Astrocyte of the spinal cord (primary cell): ENCODE results near the gene CYTH1.

Experiments
- DNase-seq: peaks from one replicate; pipeline ENCODE4 v3.0.0; 2011; ENCODE audit warnings: low read depth, low spot score
- H3K4me3 ChIP-seq: 2 replicates; pipeline ENCODE4 v1.5.1; 2011; ENCODE audit warnings: low read depth, mild to moderate bottlenecking, low read length, moderate library complexity
- in situ Hi-C: cut with HindIII; loops from 2 replicates; pipeline ENCODE4 v1.10.0; 2017; ENCODE audit warnings: low sequenced_read_pairs
- TF ChIP-seq, protein P1 (sequence below): IDR thresholded peaks from 2 replicates; pipeline ENCODE4 v1.5.1; 2012; ENCODE audit warnings: low read depth, mild to moderate bottlenecking, low read length, inconsistent platforms

Gene CYTH1

DNA sequence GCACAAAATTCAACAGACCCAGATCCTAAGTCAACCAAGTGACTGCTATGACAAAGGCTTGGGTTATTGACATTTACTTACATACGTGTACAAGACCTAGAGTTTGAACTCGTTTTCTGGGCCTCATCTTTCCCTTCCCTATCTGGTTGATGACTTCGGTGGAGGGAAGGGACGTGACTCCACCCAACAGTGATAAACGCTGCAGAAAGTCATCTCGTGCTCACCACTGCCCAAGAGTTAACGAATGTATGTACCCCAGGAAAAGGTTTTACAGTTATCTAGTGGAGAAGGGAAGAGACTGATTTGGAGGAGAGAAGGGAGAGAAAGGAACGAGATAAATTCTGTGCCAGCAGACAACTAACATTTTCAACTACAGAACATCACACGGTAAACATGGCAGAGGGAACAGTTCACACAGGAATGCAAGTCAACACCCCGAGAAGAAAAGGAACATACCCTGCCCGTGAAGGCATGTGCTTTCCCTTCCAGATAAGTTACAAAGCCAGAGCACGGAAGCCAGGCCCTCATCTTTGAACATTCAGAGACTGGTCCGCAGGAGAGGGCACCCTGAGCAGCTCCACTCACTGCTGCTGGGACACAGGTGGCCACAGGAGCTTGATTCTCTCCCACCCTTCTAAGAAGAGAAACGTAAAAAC is 13.9 kb upstream of the CYTH1 start:
- no peak overlapping the region for H3K4me3 ChIP-seq
- in situ Hi-C loops = no loop called here
- DNase-seq = no peak
- TF ChIP-seq, protein P1, sequence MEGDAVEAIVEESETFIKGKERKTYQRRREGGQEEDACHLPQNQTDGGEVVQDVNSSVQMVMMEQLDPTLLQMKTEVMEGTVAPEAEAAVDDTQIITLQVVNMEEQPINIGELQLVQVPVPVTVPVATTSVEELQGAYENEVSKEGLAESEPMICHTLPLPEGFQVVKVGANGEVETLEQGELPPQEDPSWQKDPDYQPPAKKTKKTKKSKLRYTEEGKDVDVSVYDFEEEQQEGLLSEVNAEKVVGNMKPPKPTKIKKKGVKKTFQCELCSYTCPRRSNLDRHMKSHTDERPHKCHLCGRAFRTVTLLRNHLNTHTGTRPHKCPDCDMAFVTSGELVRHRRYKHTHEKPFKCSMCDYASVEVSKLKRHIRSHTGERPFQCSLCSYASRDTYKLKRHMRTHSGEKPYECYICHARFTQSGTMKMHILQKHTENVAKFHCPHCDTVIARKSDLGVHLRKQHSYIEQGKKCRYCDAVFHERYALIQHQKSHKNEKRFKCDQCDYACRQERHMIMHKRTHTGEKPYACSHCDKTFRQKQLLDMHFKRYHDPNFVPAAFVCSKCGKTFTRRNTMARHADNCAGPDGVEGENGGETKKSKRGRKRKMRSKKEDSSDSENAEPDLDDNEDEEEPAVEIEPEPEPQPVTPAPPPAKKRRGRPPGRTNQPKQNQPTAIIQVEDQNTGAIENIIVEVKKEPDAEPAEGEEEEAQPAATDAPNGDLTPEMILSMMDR = no peak

DNA sequence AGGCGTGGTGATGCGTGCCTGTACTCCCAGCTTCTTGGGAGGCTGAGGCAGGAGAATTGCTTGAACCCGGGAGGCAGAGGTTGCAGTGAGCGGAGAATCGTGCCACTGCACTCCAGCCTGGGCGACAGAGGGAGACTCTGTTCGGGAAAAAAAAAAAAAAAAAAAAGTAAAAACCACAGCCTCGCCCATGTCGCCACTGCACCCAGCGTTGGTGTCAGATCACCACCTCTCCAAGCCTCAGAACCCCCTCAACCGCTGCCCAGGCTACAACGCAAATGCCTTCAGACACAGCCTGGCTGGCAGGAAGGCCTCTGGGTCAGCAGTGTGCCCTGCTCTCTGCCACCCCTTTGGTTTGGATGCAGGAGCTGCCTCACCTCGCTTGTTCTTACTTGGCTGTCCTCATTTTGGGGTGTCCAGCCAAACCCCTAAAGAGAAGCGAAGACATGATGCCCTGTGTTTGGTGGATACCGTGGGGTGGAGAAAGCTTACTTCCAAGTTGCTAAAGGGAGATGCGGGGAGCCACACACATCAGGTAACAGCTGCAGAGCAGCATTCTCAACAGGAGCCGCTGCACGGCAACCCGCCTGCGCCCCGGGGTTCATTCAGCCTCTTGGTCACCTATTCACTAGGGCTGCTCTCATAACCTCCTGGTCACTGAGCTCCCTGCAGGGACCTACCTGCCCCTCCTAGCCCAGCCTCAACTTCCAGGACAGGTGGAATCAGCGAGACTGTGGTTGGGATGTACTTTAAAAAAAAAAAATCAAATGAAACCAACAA is 13.0 kb upstream of the CYTH1 start:
- DNase-seq = no peak
- H3K4me3 ChIP-seq = no peak overlapping the region
- TF ChIP-seq, protein P1 = no peak
- in situ Hi-C loops = no loop called here

DNA sequence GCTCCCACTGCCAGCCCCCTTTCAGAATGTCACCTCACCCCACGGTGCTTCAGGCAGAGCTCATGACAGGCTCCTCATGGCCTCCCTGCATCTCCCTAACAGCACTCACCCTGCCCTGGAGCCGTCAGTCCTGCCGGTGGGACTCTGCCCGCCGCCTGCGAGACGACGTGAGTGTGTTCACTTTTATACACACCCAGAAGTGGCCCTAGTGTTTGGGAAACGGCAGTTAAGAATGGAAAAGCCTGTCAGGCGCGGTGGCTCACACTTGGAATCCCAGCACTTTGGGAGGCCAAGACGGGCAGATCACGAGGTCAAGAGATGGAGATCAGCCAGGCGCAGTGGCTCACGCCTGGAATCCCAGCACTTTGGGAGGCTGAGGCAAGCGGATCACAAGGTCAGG is 12.3 kb upstream of the CYTH1 start:
- in situ Hi-C loops = no loop called here
- TF ChIP-seq, protein P1 = no peak

DNA sequence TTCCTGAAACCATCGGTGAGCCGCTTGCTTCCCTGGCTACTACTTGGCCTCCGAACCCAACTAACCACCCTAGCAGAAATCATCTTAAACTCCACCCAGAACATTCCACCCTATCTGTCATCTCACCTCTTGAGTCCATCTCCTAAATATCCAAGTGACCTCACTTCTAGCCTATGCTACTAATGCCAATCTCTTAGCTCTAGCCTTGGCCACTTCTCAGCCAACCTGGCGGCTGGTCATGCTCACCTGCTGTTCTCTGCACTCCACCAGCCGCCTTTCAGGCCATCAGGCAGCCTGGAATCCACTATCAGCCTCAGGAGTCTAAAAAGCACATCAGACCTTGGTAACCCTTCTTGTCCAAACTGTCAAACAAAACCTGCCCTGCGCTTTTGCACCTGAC is 11.9 kb upstream of the CYTH1 start:
- no peak overlapping the region for H3K4me3 ChIP-seq
- in situ Hi-C loops = no loop called here
- TF ChIP-seq, protein P1 = no peak
- DNase-seq = no peak

More for the DNA sequence above, 12.3 kb upstream of the CYTH1 start:
- H3K4me3 ChIP-seq = no peak overlapping the region
- no peak for DNase-seq

DNA sequence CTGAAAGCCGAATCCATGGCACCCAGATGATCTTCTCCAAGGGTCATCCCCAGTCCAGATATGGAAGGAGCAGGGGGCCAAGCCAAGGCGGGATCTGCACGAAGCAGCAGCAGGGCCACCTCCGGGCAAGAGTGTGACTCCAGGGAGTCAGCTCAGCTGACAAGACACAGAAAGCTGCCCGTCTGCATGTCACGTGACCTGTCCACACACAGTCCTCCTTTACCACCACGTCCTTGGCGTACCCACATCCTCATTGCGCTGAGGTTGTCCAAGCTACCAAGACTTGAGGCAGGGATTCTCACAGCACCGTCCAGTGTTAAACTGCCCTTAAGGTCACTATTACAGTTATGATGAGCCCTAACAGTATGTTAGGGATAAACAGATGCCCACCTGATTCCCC is 11.3 kb upstream of the CYTH1 start:
- TF ChIP-seq, protein P1 = no peak
- DNase-seq = no peak
- H3K4me3 ChIP-seq = no peak overlapping the region
- in situ Hi-C loops = no loop called here

DNA sequence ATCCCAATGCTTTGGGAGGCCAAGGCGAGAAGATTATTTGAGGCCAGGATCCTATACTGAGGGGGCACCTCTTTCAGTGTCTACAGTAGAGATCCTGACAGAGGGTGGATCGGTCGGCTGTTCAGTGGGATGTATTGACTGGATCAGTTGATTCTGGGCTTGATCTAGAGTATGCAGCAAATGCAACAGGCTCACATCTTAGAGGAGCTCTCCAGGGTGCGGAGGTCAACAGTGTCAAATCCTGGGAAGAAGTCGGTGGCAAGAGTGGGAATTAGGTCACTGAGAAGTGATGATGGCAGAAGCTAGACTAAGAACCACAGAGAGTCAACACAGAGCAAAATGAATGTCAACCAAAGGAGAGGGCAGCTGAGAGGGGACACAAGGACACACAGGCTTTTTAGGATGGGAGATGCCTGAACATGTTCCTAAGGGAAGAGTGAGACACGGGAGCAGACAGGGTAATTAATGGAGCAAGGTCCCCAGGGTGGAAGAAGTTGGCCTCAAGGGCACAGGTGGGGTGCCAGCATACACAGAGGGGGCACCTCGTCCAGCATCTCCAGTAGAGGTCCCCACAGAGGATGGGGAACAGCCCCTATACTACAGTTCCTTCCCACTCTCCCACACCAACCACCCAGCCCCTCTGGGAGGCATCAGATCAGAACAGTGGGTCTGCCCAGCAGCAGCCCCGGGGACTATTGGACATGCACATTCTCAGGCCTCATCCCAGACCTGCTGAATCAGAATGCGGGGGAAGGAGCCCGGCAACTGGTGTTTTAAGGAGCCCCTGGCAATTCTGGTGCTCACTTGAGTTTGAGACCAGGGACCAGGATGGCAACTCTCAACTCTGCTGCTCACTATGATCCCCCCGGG is 10.0 kb upstream of the CYTH1 start:
- TF ChIP-seq, protein P1 = no peak
- in situ Hi-C loops = no loop called here
- no peak for DNase-seq
- H3K4me3 ChIP-seq = no peak overlapping the region
